GM10248 (cell line): ENCODE data around the gene PPRC1.

ENCODE experiments used
- CTCF ChIA-PET: fragments of 300-600 bp; sonication (Branson Sonifier 250); formaldehyde crosslinking; extraction: SDS; loops from one replicate; lab custom pipeline; 2021; ENCODE audit warnings: antibody characterized with exemption; lab: Yijun Ruan, JAX
- POLR2A ChIA-PET: fragments of 350-650 bp; sonication (Branson Sonifier 250); formaldehyde crosslinking; extraction: SDS; loops from one replicate; lab custom pipeline; 2020; ENCODE audit warnings: antibody characterized with exemption; lab: Yijun Ruan, JAX
- DNase-seq: peaks from one replicate; pipeline ENCODE4 v3.0.0; 2012; ENCODE audit errors: extremely low spot score
- TF ChIP-seq, protein P1 (sequence below): IDR thresholded peaks from 2 replicates; pipeline ENCODE4 v1.5.1; 2012; ENCODE audit warnings: mild to moderate bottlenecking, low read depth; ENCODE audit errors: extremely low read depth, missing control alignments, control extremely low read depth

The PPRC1 gene, protein sequence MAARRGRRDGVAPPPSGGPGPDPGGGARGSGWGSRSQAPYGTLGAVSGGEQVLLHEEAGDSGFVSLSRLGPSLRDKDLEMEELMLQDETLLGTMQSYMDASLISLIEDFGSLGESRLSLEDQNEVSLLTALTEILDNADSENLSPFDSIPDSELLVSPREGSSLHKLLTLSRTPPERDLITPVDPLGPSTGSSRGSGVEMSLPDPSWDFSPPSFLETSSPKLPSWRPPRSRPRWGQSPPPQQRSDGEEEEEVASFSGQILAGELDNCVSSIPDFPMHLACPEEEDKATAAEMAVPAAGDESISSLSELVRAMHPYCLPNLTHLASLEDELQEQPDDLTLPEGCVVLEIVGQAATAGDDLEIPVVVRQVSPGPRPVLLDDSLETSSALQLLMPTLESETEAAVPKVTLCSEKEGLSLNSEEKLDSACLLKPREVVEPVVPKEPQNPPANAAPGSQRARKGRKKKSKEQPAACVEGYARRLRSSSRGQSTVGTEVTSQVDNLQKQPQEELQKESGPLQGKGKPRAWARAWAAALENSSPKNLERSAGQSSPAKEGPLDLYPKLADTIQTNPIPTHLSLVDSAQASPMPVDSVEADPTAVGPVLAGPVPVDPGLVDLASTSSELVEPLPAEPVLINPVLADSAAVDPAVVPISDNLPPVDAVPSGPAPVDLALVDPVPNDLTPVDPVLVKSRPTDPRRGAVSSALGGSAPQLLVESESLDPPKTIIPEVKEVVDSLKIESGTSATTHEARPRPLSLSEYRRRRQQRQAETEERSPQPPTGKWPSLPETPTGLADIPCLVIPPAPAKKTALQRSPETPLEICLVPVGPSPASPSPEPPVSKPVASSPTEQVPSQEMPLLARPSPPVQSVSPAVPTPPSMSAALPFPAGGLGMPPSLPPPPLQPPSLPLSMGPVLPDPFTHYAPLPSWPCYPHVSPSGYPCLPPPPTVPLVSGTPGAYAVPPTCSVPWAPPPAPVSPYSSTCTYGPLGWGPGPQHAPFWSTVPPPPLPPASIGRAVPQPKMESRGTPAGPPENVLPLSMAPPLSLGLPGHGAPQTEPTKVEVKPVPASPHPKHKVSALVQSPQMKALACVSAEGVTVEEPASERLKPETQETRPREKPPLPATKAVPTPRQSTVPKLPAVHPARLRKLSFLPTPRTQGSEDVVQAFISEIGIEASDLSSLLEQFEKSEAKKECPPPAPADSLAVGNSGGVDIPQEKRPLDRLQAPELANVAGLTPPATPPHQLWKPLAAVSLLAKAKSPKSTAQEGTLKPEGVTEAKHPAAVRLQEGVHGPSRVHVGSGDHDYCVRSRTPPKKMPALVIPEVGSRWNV (N-terminal part only)

DNA sequence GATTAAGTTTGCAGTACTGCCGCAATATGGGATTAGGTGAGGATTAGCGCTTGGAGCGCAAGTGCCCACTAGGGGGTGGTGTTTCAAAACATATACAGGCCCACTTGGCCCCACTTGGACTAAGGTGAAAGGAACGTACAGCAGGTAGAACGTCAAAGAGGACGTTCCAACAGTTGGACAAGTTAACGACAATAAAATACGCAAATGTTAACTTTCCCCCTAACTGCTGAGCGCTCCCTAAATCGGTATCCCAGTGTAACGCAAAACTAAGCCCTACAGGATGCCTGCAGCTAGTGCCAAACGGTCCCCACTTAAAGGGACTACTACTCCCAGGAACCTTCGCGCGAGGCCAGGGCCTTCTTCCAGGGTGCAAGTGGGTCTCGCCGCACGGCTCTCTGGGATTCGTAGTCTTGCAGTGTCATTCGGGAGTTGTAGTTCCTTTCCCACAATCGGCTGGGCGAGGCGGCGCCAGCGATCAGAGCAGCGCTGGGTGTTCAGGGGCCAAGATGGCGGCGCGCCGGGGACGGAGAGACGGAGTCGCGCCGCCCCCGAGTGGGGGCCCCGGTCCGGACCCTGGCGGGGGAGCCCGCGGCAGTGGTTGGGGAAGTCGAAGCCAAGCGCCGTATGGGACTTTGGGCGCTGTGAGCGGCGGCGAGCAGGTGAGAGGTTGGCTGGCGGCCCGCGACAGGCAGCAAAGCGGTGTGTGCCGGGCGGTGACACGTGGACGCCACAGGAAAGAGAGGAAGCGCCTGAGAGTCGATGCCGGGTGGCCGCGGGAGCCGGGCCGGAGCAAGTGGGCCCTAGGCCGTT is at the start of gene PPRC1:
Gene PPRC1, plus strand, starts transcription at position 478 of the 810 bp plus-strand sequence. Its CDS starts 29 bp downstream, at position 507.
- TF ChIP-seq, protein P1, sequence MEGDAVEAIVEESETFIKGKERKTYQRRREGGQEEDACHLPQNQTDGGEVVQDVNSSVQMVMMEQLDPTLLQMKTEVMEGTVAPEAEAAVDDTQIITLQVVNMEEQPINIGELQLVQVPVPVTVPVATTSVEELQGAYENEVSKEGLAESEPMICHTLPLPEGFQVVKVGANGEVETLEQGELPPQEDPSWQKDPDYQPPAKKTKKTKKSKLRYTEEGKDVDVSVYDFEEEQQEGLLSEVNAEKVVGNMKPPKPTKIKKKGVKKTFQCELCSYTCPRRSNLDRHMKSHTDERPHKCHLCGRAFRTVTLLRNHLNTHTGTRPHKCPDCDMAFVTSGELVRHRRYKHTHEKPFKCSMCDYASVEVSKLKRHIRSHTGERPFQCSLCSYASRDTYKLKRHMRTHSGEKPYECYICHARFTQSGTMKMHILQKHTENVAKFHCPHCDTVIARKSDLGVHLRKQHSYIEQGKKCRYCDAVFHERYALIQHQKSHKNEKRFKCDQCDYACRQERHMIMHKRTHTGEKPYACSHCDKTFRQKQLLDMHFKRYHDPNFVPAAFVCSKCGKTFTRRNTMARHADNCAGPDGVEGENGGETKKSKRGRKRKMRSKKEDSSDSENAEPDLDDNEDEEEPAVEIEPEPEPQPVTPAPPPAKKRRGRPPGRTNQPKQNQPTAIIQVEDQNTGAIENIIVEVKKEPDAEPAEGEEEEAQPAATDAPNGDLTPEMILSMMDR = peak; percentile 84
- CTCF ChIA-PET = interaction anchor here (0.6 to 3.2 kb wide), 15 partner anchors 9 to 352 kb away, joined by 3 to 33 read pairs (median 4); partner anchors contain the start of gene NOLC1
- DNase-seq = peak; percentile 97
- POLR2A ChIA-PET = no interaction called here

DNA sequence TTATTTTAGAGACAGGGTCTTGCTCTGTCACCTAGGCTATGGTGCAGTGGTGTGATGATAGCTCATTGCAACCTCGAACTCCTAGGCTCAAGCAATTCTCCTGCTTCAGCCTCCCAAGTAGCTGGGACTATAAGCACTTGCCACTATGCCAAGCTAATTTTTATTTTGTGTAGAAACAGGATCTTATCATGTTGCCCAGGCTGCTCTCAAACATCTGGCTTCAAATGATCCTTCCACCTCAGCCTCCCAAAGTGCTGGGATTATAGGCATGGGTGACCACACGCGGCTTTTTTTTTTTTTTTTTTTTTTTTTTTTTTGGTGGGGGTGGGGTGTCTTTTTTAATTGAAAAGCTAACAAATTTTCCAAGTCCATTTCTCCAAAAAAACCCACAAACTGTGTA is 49.3 kb upstream of the PPRC1 start:
- ChIA-PET CTCF (interaction anchor here (1.2 to 6.6 kb wide), 6 partner anchors 10 to 243 kb away, joined by 3 to 56 read pairs (median 4); no protein-coding TSS in a partner anchor), POLR2A (interaction anchor here (0.6 kb wide), 1 partner anchor 63 kb away, joined by 6 read pairs; no protein-coding TSS in a partner anchor)
- TF ChIP-seq, protein P1 = no peak
- no peak for DNase-seq

DNA sequence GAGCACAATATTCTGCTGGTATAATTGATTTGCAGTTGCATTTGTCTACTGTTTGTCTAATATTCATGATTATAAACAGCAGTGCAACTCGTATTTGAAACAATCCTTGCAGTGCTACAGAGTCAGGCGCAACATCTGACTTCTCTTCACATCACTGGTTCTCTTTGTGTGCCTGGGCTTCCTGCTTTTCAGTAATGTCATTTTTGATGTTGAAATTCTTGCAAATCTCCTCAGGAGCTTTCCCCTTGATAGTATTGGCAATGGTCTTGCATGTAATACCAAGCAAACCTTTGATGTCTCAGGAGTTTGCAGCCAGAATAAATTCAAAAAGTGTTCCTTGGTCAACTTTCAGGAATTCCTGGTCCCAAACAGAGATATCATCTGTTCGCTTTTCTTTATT is 47.5 kb upstream of the PPRC1 start:
- ChIA-PET CTCF (interaction anchor here (2.1 to 6.6 kb wide), 2 partner anchors 14 to 250 kb away, joined by 5 to 56 read pairs; no protein-coding TSS in a partner anchor), POLR2A (no interaction called here)
- DNase-seq = no peak
- TF ChIP-seq, protein P1 = no peak

DNA sequence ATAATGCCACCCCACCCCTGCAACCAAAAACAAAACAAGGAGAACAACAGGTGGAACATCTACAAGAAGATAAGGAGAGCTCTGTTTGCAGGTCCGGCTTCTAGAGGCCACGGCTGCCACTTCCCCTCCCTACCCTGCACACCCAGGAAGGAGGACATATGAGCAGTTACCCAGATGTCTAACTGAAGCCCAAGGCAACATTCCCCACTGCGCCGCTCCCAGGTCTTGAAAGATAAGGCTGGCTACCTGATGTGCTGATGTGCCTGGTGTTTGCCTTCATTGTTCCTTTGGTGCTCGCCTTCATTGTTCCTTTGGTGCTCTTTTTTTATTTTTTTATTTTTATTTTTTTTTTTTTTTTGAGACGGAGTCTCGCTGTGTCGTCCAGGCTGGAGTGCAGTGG is 46.6 kb upstream of the PPRC1 start:
- ChIA-PET POLR2A (no interaction called here), CTCF (interaction anchor here (2.1 to 6.6 kb wide), 2 partner anchors 15 to 251 kb away, joined by 5 to 56 read pairs; no protein-coding TSS in a partner anchor)
- no peak for DNase-seq
- TF ChIP-seq, protein P1 = no peak

DNA sequence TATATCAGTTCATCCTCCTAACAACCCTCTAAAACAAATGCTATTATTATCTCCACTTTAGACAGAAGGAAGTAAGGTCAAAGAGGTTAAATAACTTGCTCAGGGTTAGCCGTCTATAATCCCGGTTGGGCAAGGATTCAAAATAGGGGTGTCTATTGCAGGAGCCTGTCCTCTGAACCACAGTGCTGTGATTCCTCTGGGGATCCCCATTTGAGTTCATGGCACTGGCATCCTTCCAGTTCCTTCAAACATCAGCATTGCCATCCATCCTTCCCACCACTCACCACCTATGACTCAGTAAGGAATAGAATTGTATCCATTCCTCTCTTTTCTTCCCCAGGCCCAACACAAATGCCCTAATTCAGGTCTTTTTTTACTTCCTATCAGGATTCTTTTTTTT is 42.1 kb upstream of the PPRC1 start:
- ChIA-PET POLR2A (no interaction called here), CTCF (no interaction called here)
- TF ChIP-seq, protein P1 = no peak
- no peak for DNase-seq
